ENCODE measurements around the gene UGP2.

UGP2 gene

DNA sequence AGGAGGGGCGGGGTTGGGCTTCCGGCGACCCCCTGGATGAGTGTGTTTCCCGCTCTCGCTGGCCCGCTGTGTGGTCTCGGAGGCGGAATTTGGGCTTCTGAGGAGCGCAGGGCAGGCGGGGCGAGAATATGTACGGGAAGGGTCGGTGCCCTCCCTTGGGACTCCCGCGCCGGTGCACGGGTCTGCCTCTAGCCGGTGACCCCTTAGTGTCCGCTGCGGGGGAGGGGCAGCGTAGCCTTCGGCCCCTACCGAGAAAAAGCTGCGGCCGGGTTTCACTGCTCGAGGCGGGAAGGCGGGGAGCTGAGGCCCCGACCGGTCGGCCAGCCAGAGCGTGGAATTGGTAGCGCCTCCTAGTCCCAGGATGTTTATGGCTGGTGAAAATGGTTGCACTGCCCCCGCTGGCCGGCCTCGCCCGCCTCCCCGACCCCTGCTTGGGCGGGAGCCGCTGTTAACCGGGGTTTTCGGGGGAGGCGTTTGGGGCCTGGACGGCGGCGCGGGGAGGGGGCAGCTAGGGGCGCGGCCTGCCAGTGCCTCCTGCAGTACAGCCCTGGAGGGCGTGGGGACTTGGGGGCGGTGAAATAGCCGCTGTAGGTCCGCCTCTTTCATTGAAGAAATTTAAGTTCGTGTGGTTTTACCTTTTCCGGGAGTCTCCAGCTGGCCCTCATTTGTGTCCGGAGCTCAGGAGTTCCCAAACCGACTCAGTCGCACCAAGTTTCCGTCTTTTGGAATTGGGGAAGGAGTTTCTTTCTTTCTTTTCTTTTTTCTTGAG, at the start of gene UGP2:
UGP2 (plus strand) TSS at position 643 of the 769 bp plus-strand sequence. CDS start 290 bp downstream, outside the sequence.
- TF ChIP-seq, protein P1, sequence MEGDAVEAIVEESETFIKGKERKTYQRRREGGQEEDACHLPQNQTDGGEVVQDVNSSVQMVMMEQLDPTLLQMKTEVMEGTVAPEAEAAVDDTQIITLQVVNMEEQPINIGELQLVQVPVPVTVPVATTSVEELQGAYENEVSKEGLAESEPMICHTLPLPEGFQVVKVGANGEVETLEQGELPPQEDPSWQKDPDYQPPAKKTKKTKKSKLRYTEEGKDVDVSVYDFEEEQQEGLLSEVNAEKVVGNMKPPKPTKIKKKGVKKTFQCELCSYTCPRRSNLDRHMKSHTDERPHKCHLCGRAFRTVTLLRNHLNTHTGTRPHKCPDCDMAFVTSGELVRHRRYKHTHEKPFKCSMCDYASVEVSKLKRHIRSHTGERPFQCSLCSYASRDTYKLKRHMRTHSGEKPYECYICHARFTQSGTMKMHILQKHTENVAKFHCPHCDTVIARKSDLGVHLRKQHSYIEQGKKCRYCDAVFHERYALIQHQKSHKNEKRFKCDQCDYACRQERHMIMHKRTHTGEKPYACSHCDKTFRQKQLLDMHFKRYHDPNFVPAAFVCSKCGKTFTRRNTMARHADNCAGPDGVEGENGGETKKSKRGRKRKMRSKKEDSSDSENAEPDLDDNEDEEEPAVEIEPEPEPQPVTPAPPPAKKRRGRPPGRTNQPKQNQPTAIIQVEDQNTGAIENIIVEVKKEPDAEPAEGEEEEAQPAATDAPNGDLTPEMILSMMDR (IDR thresholded peaks at IDR 0.05) = no peak

DNA sequence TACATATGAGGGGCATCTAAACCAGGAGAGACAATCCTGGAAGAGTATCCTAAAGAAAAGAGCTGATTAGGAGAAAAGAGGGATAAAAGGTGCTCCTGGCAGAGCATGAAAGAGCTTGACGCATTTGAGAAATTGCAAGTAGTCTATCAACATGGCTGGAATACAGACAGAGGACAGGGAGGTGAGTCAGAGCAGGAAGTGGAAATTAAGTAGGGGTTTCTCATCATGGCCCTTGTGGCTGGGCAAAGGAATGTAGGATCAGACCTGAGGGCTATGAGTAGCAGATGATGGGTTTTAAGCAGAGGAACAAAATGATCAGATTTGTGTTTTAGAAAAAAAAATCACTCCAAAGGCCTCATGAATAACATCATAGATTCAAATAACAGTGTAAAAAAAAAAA, 49.2 kb upstream of the UGP2 start:
- Histone ChIP-seq H3K27ac (no peak overlapping the region), H3K27me3 (no peaks in the 10 kb centered on the region), H3K36me3 (no peaks in the 10 kb centered on the region), H3K4me1 (peaks cover 0 to 51% (median 12%) of the 10 kb centered on the region in 4 donors), H3K9me3 (no peaks in the 10 kb centered on the region), H3K4me3 (no peak overlapping the region)
- no peak for DNase-seq
- intact Hi-C loops (cut with DNase I; ENCODE audit: low total_unique reads) = no loop called here
- TF ChIP-seq, protein P1 (IDR thresholded peaks at IDR 0.05) = no peak

More for the DNA sequence above, at the start of gene UGP2:
- peak; percentile 96 to 98 for DNase-seq
- intact Hi-C loops (cut with DNase I; ENCODE audit: low total_unique reads) = no loop called here
- Histone ChIP-seq H3K36me3 (no peaks in the 10 kb centered on the region), H3K4me3 (peak within 1 kb of the TSS; percentile 72 to 89), H3K9me3 (no peaks in the 10 kb centered on the region), H3K27ac (peak within 1 kb of the TSS; percentile 91 to 98), H3K27me3 (no peaks in the 10 kb centered on the region), H3K4me1 (peaks cover 0 to 64% (median 36%) of the 10 kb centered on the region in 4 donors)

DNA sequence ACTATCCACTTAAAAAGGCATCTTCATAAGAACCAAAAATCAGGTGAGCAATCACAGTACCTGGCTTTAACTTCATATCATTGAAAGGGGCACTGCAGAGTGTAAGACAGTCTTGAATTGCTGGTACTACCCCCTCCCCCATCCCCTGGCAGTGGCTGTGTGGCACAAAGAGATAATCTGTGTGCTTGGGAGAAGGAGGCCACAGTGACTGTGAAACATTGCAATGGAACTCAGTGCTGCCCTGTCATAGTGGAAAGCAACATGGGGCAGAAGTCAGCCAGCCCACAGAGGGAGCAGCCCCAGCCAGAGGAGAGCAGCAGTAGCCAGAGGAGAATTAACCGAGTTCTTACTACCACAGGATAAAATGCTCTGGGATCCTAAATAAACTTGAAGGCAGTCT, 45.3 kb upstream of the UGP2 start:
- TF ChIP-seq, protein P1 (IDR thresholded peaks at IDR 0.05) = no peak
- H3K4me3 ChIP-seq = no peak overlapping the region
- intact Hi-C loops (cut with DNase I; ENCODE audit: low total_unique reads) = no loop called here
- no peaks in the 10 kb centered on the region for H3K27me3 ChIP-seq
- H3K4me1 ChIP-seq = peaks cover 0 to 35% (median 3%) of the 10 kb centered on the region in 4 donors
- no peaks in the 10 kb centered on the region for H3K9me3 ChIP-seq
- no peaks in the 10 kb centered on the region for H3K36me3 ChIP-seq
- H3K27ac ChIP-seq = peak overlapping the region; percentile 21 to 25
- no peak for DNase-seq

DNA sequence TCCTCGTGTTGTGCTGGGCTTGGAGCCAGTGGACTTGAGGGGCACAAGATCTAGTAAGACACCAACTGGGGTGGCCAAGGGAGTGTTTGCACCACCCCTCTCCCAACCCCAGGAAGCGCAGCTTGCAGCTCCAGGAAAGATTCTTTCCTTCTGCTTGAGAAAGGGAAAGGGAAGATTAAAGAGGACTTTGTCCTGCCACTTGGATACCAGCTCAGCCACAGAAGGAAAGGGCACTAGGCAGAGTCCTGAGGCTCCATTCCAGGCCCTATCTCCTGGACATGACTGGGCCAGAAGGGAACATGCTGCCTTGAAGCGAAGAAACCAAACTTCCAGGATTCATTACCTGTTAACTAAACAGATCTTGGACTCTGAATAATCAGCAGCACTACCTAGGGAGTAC, 44.9 kb upstream of the UGP2 start:
- peak overlapping the region; percentile 21 to 25 for H3K27ac ChIP-seq
- no peaks in the 10 kb centered on the region for H3K9me3 ChIP-seq
- no peaks in the 10 kb centered on the region for H3K36me3 ChIP-seq
- peaks cover 0 to 33% (median 2%) of the 10 kb centered on the region in 4 donors for H3K4me1 ChIP-seq
- intact Hi-C loops (cut with DNase I; ENCODE audit: low total_unique reads) = no loop called here
- TF ChIP-seq, protein P1 (IDR thresholded peaks at IDR 0.05) = no peak
- no peak for DNase-seq
- H3K27me3 ChIP-seq = no peaks in the 10 kb centered on the region
- H3K4me3 ChIP-seq = no peak overlapping the region

DNA sequence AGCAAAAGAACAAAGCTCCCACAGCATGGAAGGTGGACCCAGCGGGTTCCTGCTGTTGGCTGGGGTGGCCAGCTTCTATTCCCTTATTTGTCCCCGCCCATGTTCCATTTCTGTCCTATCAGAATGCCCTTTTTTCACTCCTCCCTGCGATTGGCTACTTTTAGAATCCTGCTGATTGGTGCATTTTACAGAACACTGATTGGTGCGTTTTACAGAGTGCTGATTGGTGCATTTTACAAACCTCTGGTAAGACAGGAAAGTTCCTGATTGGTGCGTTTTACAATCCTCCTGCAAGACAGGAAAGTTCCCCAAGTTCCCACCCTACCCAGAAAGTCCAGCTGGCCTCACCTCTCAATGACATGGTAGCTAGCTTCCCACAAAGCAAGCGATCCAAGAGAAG, 40.2 kb upstream of the UGP2 start:
- intact Hi-C loops (cut with DNase I; ENCODE audit: low total_unique reads) = no loop called here
- TF ChIP-seq, protein P1 (IDR thresholded peaks at IDR 0.05) = no peak
- Histone ChIP-seq H3K36me3 (no peaks in the 10 kb centered on the region), H3K27me3 (no peaks in the 10 kb centered on the region), H3K27ac (no peak overlapping the region), H3K9me3 (no peaks in the 10 kb centered on the region), H3K4me1 (peaks cover 0 to 28% (median 2%) of the 10 kb centered on the region in 4 donors), H3K4me3 (no peak overlapping the region)
- no peak for DNase-seq

Data from tibial artery (tissue), 4 donors.